A673 (cell line): ENCODE results near the gene SIK3. TPM values are rescaled to one million over a fixed set of nuclear protein-coding genes. Genes with fewer than 3 reads are reported as not detected.
A peak's percentile ranks its signal among the peaks of the same experiment; 100 is the strongest.

ENCODE experiments used
- BruUV-seq: library from RNA; stranded (reverse); fragments of 400-500 nt; replicated peaks from 2 replicates; lab custom pipeline; 2021; lab: Mats Ljungman, UMichigan
- CTCF ChIA-PET: fragments of 300-600 bp; sonication (Branson Sonifier 250); formaldehyde crosslinking; loops from one replicate; lab custom pipeline; 2022; ENCODE audit warnings: antibody characterized with exemption; lab: Charles Lee
- POLR2A ChIA-PET: fragments of 300-600 bp; sonication (Branson Sonifier 250); formaldehyde crosslinking; loops from one replicate; lab custom pipeline; 2022; ENCODE audit warnings: antibody characterized with exemption; ENCODE audit not compliant: low non-redundant PET; lab: Charles Lee
- DNase-seq: peaks from one replicate; pipeline ENCODE4 v3.0.0-alpha.2; 2015; ENCODE audit warnings: low spot score
- H3K27ac ChIP-seq: fragments of 200-600 bp; sonication (generic); 2 replicates; pipeline ENCODE4 v1.5.1; 2016; ENCODE audit warnings: mixed run types, low read depth, mild to moderate bottlenecking, mixed read lengths, antibody characterized with exemption, low read length; ENCODE audit not compliant: poor library complexity, severe bottlenecking
- H3K27me3 ChIP-seq: fragments of 200-600 bp; sonication (generic); replicated peaks from 2 replicates; pipeline ENCODE4 v1.6.1; 2017; ENCODE audit warnings: mixed run types, low read depth, mild to moderate bottlenecking, mixed read lengths, antibody characterized with exemption, low read length; ENCODE audit not compliant: insufficient read depth, poor library complexity
- H3K36me3 ChIP-seq: fragments of 200-600 bp; sonication (generic); 2 replicates; pipeline ENCODE4 v1.6.1; 2016; ENCODE audit warnings: mixed run types, mild to moderate bottlenecking, mixed read lengths, antibody characterized with exemption, low read length; ENCODE audit not compliant: insufficient read depth, poor library complexity, severe bottlenecking
- H3K4me1 ChIP-seq: fragments of 200-600 bp; sonication (generic); 2 replicates; pipeline ENCODE4 v1.6.1; 2017; ENCODE audit warnings: mixed run types, mild to moderate bottlenecking, mixed read lengths, antibody characterized with exemption, low read length; ENCODE audit not compliant: insufficient read depth, poor library complexity, severe bottlenecking
- H3K4me3 ChIP-seq: fragments of 200-600 bp; sonication (generic); 2 replicates; pipeline ENCODE4 v1.5.1; 2016; ENCODE audit warnings: low read depth, mixed run types, mild to moderate bottlenecking, mixed read lengths, low read length; ENCODE audit not compliant: poor library complexity, severe bottlenecking
- H3K9me3 ChIP-seq: fragments of 200-600 bp; sonication (generic); 2 replicates; pipeline ENCODE4 v1.6.1; 2016; ENCODE audit warnings: mixed run types, low read depth, mild to moderate bottlenecking, mixed read lengths, antibody characterized with exemption, low read length; ENCODE audit not compliant: poor library complexity, severe bottlenecking
- EZH2 ChIP-seq: fragments of 200-600 bp; sonication (generic); IDR thresholded peaks from 2 replicates; pipeline ENCODE4 v1.6.1; 2017; ENCODE audit warnings: borderline replicate concordance, low read depth, mild to moderate bottlenecking, mixed read lengths, antibody characterized with exemption, low read length; ENCODE audit not compliant: poor library complexity, severe bottlenecking
- intact Hi-C: fragments of 100-400 bp; cut with micrococcal nuclease; formaldehyde crosslinking; loops from one replicate; pipeline ENCODE4 v1.10.0; 2022; ENCODE audit not compliant: unreplicated experiment
- total RNA-seq: library from RNA; stranded (reverse); gene quantifications from 2 replicates; pipeline ENCODE4 v1.2.3, GENCODE V29; 2021
- TF ChIP-seq, protein P1 (sequence below): fragments of 300-800, 200-600 bp; sonication (generic); conservative IDR thresholded peaks from 2 replicates; pipeline ENCODE4 v1.5.1; 2017; ENCODE audit warnings: low read depth, mild to moderate bottlenecking, antibody characterized with exemption, low read length, moderate library complexity, mixed read lengths

SIK3 gene
- total RNA-seq, 1 experiment from 2014 or later = 81.7 TPM

DNA sequence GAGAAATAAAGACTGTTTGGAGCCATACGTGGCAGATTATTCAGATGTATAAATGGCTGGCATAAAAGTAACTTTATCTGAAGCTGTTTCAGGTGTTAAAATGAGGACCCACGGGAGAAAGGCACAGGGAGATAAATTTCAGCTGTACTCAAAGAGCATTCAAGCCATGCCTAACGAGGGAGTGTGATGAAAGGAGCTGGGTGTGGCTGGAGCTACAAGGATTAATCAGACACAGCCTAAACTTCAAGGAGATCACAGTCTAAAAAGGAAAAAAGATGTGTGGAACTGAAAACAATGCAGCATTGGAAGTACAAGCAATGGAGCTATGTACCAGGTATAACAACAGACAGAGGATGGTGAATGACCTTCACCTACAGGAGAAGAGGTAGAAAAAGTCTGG lies 140.0 kb downstream of the SIK3 start:
- H3K27ac ChIP-seq = no peak overlapping the region
- H3K4me3 ChIP-seq = no peak overlapping the region
- H3K36me3 ChIP-seq = peaks cover 9% of the 10 kb centered on the region
- CTCF ChIA-PET = no interaction called here
- no peak for DNase-seq
- peaks cover 41% of the 10 kb centered on the region for H3K4me1 ChIP-seq
- POLR2A ChIA-PET = interaction anchor here (0.5 kb wide), 1 partner anchor 141 kb away, joined by 3 read pairs; no protein-coding TSS in a partner anchor
- intact Hi-C loops = no loop called here
- BruUV-seq = no TSS peak
- H3K27me3 ChIP-seq = no peaks in the 10 kb centered on the region
- TF ChIP-seq, protein P1, sequence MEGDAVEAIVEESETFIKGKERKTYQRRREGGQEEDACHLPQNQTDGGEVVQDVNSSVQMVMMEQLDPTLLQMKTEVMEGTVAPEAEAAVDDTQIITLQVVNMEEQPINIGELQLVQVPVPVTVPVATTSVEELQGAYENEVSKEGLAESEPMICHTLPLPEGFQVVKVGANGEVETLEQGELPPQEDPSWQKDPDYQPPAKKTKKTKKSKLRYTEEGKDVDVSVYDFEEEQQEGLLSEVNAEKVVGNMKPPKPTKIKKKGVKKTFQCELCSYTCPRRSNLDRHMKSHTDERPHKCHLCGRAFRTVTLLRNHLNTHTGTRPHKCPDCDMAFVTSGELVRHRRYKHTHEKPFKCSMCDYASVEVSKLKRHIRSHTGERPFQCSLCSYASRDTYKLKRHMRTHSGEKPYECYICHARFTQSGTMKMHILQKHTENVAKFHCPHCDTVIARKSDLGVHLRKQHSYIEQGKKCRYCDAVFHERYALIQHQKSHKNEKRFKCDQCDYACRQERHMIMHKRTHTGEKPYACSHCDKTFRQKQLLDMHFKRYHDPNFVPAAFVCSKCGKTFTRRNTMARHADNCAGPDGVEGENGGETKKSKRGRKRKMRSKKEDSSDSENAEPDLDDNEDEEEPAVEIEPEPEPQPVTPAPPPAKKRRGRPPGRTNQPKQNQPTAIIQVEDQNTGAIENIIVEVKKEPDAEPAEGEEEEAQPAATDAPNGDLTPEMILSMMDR = no peak
- TF ChIP-seq EZH2 = no peak
- no peaks in the 10 kb centered on the region for H3K9me3 ChIP-seq

DNA sequence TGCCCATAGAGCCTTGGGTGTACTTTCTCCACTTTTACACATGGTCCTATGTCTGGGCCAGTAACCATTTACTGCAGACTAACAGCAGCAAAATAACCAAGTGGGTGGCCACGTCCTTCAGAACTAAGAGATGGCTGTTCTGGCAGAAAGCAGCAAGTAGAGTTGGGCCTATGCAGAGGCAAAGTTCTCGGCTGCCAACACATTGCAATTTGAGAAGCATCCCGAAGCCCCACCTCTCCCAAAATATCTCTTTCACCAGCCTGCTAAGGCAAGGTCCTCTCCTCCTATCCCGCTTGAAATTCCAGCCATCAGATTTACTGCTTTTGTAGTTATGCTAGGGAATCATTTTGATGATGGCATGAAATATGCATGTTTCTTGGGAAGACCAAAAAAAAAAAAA lies 142.3 kb downstream of the SIK3 start:
- H3K4me3 ChIP-seq = no peak overlapping the region
- CTCF ChIA-PET = no interaction called here
- TF ChIP-seq, protein P1 = no peak
- no peak for TF ChIP-seq EZH2
- POLR2A ChIA-PET = no interaction called here
- intact Hi-C loops = no loop called here
- peak; percentile 32 for DNase-seq
- peaks cover 27% of the 10 kb centered on the region for H3K4me1 ChIP-seq
- H3K27ac ChIP-seq = peak overlapping the region; percentile 1
- H3K36me3 ChIP-seq = peaks cover 11% of the 10 kb centered on the region
- no peaks in the 10 kb centered on the region for H3K27me3 ChIP-seq
- BruUV-seq = no TSS peak
- no peaks in the 10 kb centered on the region for H3K9me3 ChIP-seq

DNA sequence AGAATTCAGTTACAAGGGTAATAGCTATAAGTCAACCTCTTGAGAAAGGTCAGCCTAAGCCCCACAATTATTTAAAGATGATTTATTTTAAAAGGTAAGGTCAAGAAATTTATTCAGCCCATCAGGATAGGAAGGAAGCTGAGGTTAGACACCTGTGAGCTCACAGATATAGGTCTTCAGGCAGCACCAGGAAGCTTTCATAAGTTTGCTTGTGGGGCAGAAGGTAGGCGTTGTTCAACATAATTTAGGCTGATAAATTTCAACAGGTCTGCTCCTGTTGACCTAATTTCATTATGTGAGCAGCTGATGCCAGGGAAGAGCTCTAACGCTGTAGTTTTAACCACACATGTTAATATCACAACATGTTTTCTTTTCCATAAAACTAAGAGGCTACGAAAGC lies 142.7 kb downstream of the SIK3 start:
- Histone ChIP-seq H3K4me1 (peaks cover 27% of the 10 kb centered on the region), H3K36me3 (peaks cover 15% of the 10 kb centered on the region), H3K9me3 (no peaks in the 10 kb centered on the region), H3K4me3 (no peak overlapping the region), H3K27me3 (no peaks in the 10 kb centered on the region), H3K27ac (peak overlapping the region; percentile 1)
- DNase-seq = no peak
- no peak for TF ChIP-seq EZH2
- TF ChIP-seq, protein P1 = no peak
- ChIA-PET CTCF (no interaction called here), POLR2A (no interaction called here)
- no TSS peak for BruUV-seq
- intact Hi-C loops = no loop called here
